AG09319 (cell line): ENCODE data around the gene REX1BD.

ENCODE experiments used
- DNase-seq: peaks from one replicate; pipeline ENCODE4 v3.0.0-alpha.2; 2010; ENCODE audit warnings: low read depth; ENCODE audit errors: extremely low read depth
- CTCF ChIP-seq: IDR thresholded peaks from 2 replicates; pipeline ENCODE4 v1.5.1; 2011; ENCODE audit warnings: low read depth, mild to moderate bottlenecking, inconsistent platforms, low read length, moderate library complexity

The REX1BD gene

GRCh38 chr19:18616023-18616422 lies 27.4 kb downstream of the REX1BD start:
- TF ChIP-seq CTCF = no peak
- no peak for DNase-seq

GRCh38 chr19:18617562-18617961 lies 29.0 kb downstream of the REX1BD start:
- TF ChIP-seq CTCF = no peak
- no peak for DNase-seq

- DNase-seq = no peak
- no peak for TF ChIP-seq CTCF
Observed at GRCh38 chr19:18618236-18618635, 29.6 kb downstream of the REX1BD start.

GRCh38 chr19:18620311-18620710 lies 31.7 kb downstream of the REX1BD start:
- DNase-seq = no peak
- no peak for TF ChIP-seq CTCF

GRCh38 chr19:18620902-18621301 lies 32.3 kb downstream of the REX1BD start:
- no peak for DNase-seq
- no peak for TF ChIP-seq CTCF

GRCh38 chr19:18626906-18627305 lies 38.3 kb downstream of the REX1BD start:
- no peak for TF ChIP-seq CTCF
- no peak for DNase-seq

GRCh38 chr19:18629166-18630088 lies 40.8 kb downstream of the REX1BD start:
- no peak for TF ChIP-seq CTCF
- no peak for DNase-seq
